Activated CD4-positive, CD25-positive, alpha-beta regulatory T cell (primary cell): ENCODE data around the gene PATE4.

Experiments used
- DNase-seq, 4 experiments: peaks; one replicate each; lab custom pipeline; 2025; lab: John Stamatoyannopoulos, UW

Gene PATE4

DNA sequence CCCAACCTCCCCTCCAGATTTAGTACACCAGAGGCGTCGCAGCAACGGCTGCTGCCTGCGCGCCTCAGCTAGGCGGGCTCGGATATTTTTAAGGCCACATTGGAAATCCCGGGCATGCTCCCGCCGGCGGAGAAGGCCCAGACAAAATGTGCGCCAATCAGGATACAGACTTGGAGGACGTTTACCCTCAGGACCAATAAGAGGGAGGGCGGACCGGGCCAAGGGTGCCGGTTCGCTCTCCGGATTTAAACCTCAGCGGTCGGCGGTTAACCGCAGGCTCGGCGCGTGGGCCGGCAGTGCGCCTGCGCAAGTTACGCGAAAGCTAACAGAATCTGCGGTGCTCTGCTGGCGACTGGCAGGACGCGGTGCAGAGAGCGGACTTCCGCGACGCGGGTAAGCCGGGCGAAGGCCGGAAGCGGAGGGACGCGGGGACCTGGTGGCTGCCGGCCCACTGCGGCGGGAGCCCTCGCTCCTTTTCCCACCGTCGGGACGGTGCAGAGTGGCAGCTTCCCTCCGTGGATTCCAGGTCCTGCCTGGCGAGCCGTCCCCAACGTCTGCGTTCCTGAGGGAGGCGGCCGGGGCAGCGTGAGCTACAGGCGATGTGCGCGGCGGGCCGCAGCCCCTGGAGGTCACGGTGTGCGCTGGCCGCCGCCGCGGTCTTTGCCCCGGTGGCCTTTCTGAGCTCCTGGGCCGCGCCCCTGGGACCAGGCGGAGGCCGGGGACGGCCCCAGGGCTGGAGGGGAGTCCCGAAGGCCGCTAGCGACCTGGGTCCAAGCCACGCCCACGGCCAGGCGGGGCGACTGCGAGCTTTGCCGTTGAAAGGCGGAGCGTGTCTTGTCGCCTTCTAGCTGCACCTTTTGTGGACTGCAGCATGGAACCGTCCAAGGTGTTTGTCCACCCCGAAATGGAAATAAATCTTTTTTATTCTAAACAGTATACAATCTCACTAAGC is 54.5 kb downstream of the PATE4 start, which contains the start of gene HYLS1:
TSS of gene HYLS1 (plus strand) at position 296 of the 952 bp plus-strand sequence. CDS start 11,701 bp downstream, outside the sequence.
- DNase-seq, result peak; percentile 80 to 93 (median 85)
